OCI-LY3 (cell line): ENCODE data around the gene MNDA.

Experiments used
- H2AFZ ChIP-seq: fragments of 200-600, 300-600 bp; shearing (Covaris generic); 2 replicates; pipeline ENCODE4 v1.6.0; 2014; ENCODE audit warnings: antibody characterized with exemption, low read depth, low read length
- H3K27ac ChIP-seq: fragments of 200-600, 300-600 bp; sonication (generic); 2 replicates; pipeline ENCODE4 v1.5.1; 2014; ENCODE audit warnings: mild to moderate bottlenecking, low read length, moderate library complexity, mixed read lengths
- H3K27me3 ChIP-seq: fragments of 200-600, 300-600 bp; sonication (generic); 2 replicates; pipeline ENCODE4 v1.6.1; 2014; ENCODE audit warnings: low read depth, low read length, mixed read lengths
- H3K36me3 ChIP-seq: fragments of 200-600, 300-600 bp; sonication (generic); replicated peaks from 2 replicates; pipeline ENCODE3; 2014; ENCODE audit warnings: low read depth, low read length, mixed read lengths
- H3K4me1 ChIP-seq: fragments of 300-600, 200-600 bp; sonication (generic); 2 replicates; pipeline ENCODE4 v1.6.1; 2014; ENCODE audit warnings: low read length, mixed read lengths
- H3K4me2 ChIP-seq: fragments of 200-600, 300-600 bp; sonication (generic); 2 replicates; pipeline ENCODE4 v1.6.1; 2014; ENCODE audit warnings: low read length, mixed read lengths
- H3K4me3 ChIP-seq: fragments of 300-600, 200-600 bp; sonication (generic); 2 replicates; pipeline ENCODE4 v1.5.1; 2014; ENCODE audit warnings: antibody characterized with exemption, mild to moderate bottlenecking, low read length, moderate library complexity
- H3K79me2 ChIP-seq: fragments of 300-600, 200-600 bp; shearing (Covaris generic); 2 replicates; pipeline ENCODE4 v1.6.1; 2014; ENCODE audit warnings: mild to moderate bottlenecking, low read length, mixed read lengths
- H3K9ac ChIP-seq: fragments of 300-600, 200-600 bp; shearing (Covaris generic); 2 replicates; pipeline ENCODE4 v1.6.0; 2014; ENCODE audit warnings: mild to moderate bottlenecking, low read length, moderate library complexity
- H3K9me3 ChIP-seq: fragments of 200-600, 300-600 bp; shearing (Covaris generic); 2 replicates; pipeline ENCODE4 v1.6.1; 2014; ENCODE audit warnings: low read length, mixed read lengths; ENCODE audit not compliant: insufficient read depth
- H4K20me1 ChIP-seq: fragments of 200-600, 300-600 bp; sonication (generic); 2 replicates; pipeline ENCODE4 v1.6.1; 2016; ENCODE audit warnings: low read length, mixed read lengths; ENCODE audit not compliant: insufficient read depth
- CTCF ChIP-seq: fragments of 200-600, 300-600 bp; sonication (generic); IDR thresholded peaks from 2 replicates; pipeline ENCODE4 v1.5.1; 2014; ENCODE audit warnings: antibody characterized with exemption, low read length, low read depth
- EZH2phosphoT487 ChIP-seq: fragments of 200-600 bp; shearing (Covaris generic); IDR thresholded peaks from 2 replicates; pipeline ENCODE4 v1.6.1; 2018; ENCODE audit warnings: antibody characterized with exemption, mixed run types, low read depth

Gene MNDA

GRCh38 chr1:158812336-158812735, 18.8 kb upstream of the MNDA start:
- Histone ChIP-seq H3K27ac (no peak overlapping the region), H3K4me2 (no peak overlapping the region), H2AFZ (no peak overlapping the region), H3K27me3 (no peaks in the 10 kb centered on the region), H4K20me1 (no peaks in the 10 kb centered on the region), H3K4me3 (no peak overlapping the region), H3K9ac (no peak overlapping the region), H3K36me3 (no peaks in the 10 kb centered on the region), H3K79me2 (no peaks in the 10 kb centered on the region), H3K9me3 (no peaks in the 10 kb centered on the region), H3K4me1 (peaks cover 16% of the 10 kb centered on the region)
- no peak for TF ChIP-seq CTCF
- no peak for TF ChIP-seq EZH2phosphoT487

- no peaks in the 10 kb centered on the region for H3K9me3 ChIP-seq
- TF ChIP-seq EZH2phosphoT487, result no peak
- TF ChIP-seq CTCF, result no peak
- H4K20me1 ChIP-seq, result no peaks in the 10 kb centered on the region
- H3K27ac ChIP-seq, result no peak overlapping the region
- H2AFZ ChIP-seq, result no peak overlapping the region
- no peaks in the 10 kb centered on the region for H3K27me3 ChIP-seq
- peaks cover 16% of the 10 kb centered on the region for H3K4me1 ChIP-seq
- no peaks in the 10 kb centered on the region for H3K36me3 ChIP-seq
- no peak overlapping the region for H3K4me2 ChIP-seq
- no peak overlapping the region for H3K4me3 ChIP-seq
- no peak overlapping the region for H3K9ac ChIP-seq
- no peaks in the 10 kb centered on the region for H3K79me2 ChIP-seq
Measured at GRCh38 chr1:158813164-158813563, 18.0 kb upstream of the MNDA start.

- H3K4me1 ChIP-seq, result peaks cover 3% of the 10 kb centered on the region; the same call in 1 of the 2 replicates
- H2AFZ ChIP-seq, result no peak overlapping the region
- TF ChIP-seq CTCF (no peak), EZH2phosphoT487 (no peak)
- no peaks in the 10 kb centered on the region for H3K79me2 ChIP-seq
- H3K4me3 ChIP-seq, result no peak overlapping the region
- no peaks in the 10 kb centered on the region for H3K9me3 ChIP-seq
- H4K20me1 ChIP-seq, result no peaks in the 10 kb centered on the region
- H3K27ac ChIP-seq, result no peak overlapping the region
- H3K27me3 ChIP-seq, result no peaks in the 10 kb centered on the region
- H3K36me3 ChIP-seq, result no peaks in the 10 kb centered on the region
- H3K9ac ChIP-seq, result no peak overlapping the region
- H3K4me2 ChIP-seq, result no peak overlapping the region
Measured at GRCh38 chr1:158814970-158815369, 16.2 kb upstream of the MNDA start.

- Histone ChIP-seq H3K9ac (no peak overlapping the region), H3K27me3 (no peaks in the 10 kb centered on the region), H3K9me3 (no peaks in the 10 kb centered on the region), H3K4me1 (no peaks in the 10 kb centered on the region), H3K27ac (no peak overlapping the region), H3K36me3 (no peaks in the 10 kb centered on the region), H3K4me2 (no peak overlapping the region), H3K4me3 (no peak overlapping the region), H3K79me2 (no peaks in the 10 kb centered on the region), H2AFZ (no peak overlapping the region), H4K20me1 (no peaks in the 10 kb centered on the region)
- TF ChIP-seq CTCF, result no peak
- no peak for TF ChIP-seq EZH2phosphoT487
Measured at GRCh38 chr1:158818560-158818959, 12.6 kb upstream of the MNDA start.
